Adrenal gland (tissue), 5 donors: ENCODE results near the gene FAM110C.

ENCODE experiments used
- POLR2A ChIP-seq, 2 donors: fragments of 450-650 bp; IDR thresholded peaks; one replicate each; pipeline ENCODE4 v1.6.1; 2017; ENCODE audit warnings: antibody characterized with exemption in 2 of 2, mild to moderate bottlenecking in 2 of 2, moderate library complexity in 1 of 2
- TF ChIP-seq, protein P1 (sequence below), 6 experiments: fragments of 450-650 bp in 4 of 6; fragments of 200-600 bp in 2 of 6; sonication (generic) in 1 of 6; IDR thresholded peaks; 1 replicate in 5 of 6; 2 replicates in 1 of 6; pipeline versions ENCODE4 v1.5.1 to v1.8.0; 2016 to 2021; ENCODE audit warnings: antibody characterized with exemption in 6 of 6, mild to moderate bottlenecking in 2 of 6, moderate library complexity in 1 of 6
- donor health status: DM: no; HTN: no; CAD: no.

DNA sequence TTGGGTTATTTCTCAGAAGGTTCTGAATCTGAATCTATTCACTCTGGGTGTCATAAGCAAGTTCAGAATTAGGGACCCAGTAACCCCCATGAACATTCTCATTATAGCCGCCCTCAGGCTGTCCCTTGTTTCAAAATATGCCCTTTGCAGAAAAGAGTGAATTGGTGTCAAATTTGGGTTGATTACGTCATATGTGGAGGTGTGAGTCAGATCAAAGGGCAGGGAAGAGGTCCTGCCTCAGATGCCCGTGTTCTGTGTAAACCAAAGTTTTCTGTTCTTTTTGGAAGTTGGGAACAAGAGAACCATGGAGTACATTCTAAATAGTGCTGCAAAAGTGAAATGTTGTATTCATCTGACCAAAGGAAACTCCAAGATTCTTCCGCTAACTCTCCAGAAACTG lies 5.8 kb downstream of the FAM110C start:
- TF ChIP-seq, protein P1, sequence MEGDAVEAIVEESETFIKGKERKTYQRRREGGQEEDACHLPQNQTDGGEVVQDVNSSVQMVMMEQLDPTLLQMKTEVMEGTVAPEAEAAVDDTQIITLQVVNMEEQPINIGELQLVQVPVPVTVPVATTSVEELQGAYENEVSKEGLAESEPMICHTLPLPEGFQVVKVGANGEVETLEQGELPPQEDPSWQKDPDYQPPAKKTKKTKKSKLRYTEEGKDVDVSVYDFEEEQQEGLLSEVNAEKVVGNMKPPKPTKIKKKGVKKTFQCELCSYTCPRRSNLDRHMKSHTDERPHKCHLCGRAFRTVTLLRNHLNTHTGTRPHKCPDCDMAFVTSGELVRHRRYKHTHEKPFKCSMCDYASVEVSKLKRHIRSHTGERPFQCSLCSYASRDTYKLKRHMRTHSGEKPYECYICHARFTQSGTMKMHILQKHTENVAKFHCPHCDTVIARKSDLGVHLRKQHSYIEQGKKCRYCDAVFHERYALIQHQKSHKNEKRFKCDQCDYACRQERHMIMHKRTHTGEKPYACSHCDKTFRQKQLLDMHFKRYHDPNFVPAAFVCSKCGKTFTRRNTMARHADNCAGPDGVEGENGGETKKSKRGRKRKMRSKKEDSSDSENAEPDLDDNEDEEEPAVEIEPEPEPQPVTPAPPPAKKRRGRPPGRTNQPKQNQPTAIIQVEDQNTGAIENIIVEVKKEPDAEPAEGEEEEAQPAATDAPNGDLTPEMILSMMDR (IDR thresholded peaks at IDR 0.05) = no peak
- TF ChIP-seq POLR2A (IDR thresholded peaks at IDR 0.05) = no peak
